Measurements from ENCODE around the gene EPN3.

Gene EPN3

GRCh38 chr17:50550661-50551432 is 18.3 kb downstream of the EPN3 start:
- peak; percentile 69 for DNase-seq

- DNase-seq = no peak
Measured at GRCh38 chr17:50551433-50551815, 18.9 kb downstream of the EPN3 start.

- DNase-seq = no peak
Measured at GRCh38 chr17:50551884-50552283, 19.3 kb downstream of the EPN3 start.

GRCh38 chr17:50554201-50554600 is 21.7 kb downstream of the EPN3 start:
- no peak for DNase-seq

GRCh38 chr17:50556803-50557202 is 24.3 kb downstream of the EPN3 start:
- no peak for DNase-seq

- no peak for DNase-seq
Measured at GRCh38 chr17:50557630-50558029, 25.1 kb downstream of the EPN3 start.

- DNase-seq = no peak
Measured at GRCh38 chr17:50558091-50558490, 25.6 kb downstream of the EPN3 start.

- DNase-seq = no peak
Measured at GRCh38 chr17:50558581-50558940, 26.0 kb downstream of the EPN3 start.

GRCh38 chr17:50558941-50559614 is 26.5 kb downstream of the EPN3 start:
- DNase-seq = peak; percentile 63

- peak; percentile 68 for DNase-seq
Measured at GRCh38 chr17:50559674-50560184, 27.2 kb downstream of the EPN3 start.

GRCh38 chr17:50560185-50560824 is 27.8 kb downstream of the EPN3 start, which contains the start of gene CACNA1G:
Gene CACNA1G, plus strand, starts transcription at chr17:50560715. Its CDS starts 745 bp downstream, at chr17:50561460.
- DNase-seq = peak; percentile 84

GRCh38 chr17:50560931-50561745 is 28.6 kb downstream of the EPN3 start:
- no peak for DNase-seq

GRCh38 chr17:50561746-50562141 is 29.2 kb downstream of the EPN3 start:
- no peak for DNase-seq

GRCh38 chr17:50562242-50563091 is 29.9 kb downstream of the EPN3 start:
- no peak for DNase-seq

GRCh38 chr17:50563092-50563511 is 30.6 kb downstream of the EPN3 start:
- no peak for DNase-seq

- peak; percentile 63 for DNase-seq
Measured at GRCh38 chr17:50564916-50565315, 32.4 kb downstream of the EPN3 start.

GRCh38 chr17:50565402-50566350 is 33.1 kb downstream of the EPN3 start:
- DNase-seq = no peak

- DNase-seq = no peak
Measured at GRCh38 chr17:50566886-50567285, 34.4 kb downstream of the EPN3 start.

GRCh38 chr17:50568659-50569058 is 36.1 kb downstream of the EPN3 start:
- no peak for DNase-seq

- DNase-seq = no peak
Measured at GRCh38 chr17:50569592-50569991, 37.1 kb downstream of the EPN3 start.

- no peak for DNase-seq
Measured at GRCh38 chr17:50570032-50570431, 37.5 kb downstream of the EPN3 start.
